HEK293 (cell line): ENCODE results near the gene BST1.

Experiments
- AEBP2 ChIP-seq: fragments of 450-650 bp; formaldehyde crosslinking; IDR thresholded peaks from 2 replicates; pipeline ENCODE4 v1.5.1; 2016; ENCODE audit warnings: missing biosample characterization, missing genetic modification characterization, borderline replicate concordance
- GLIS1 ChIP-seq: fragments of 450-650 bp; formaldehyde crosslinking; IDR thresholded peaks from 2 replicates; pipeline ENCODE4 v1.5.1; 2016; ENCODE audit warnings: missing biosample characterization, missing genetic modification characterization
- GLIS2 ChIP-seq: fragments of 450-650 bp; formaldehyde crosslinking; IDR thresholded peaks from 2 replicates; pipeline ENCODE4 v1.5.1; 2016; ENCODE audit warnings: missing biosample characterization, missing genetic modification characterization
- KLF1 ChIP-seq: fragments of 450-650 bp; formaldehyde crosslinking; IDR thresholded peaks from 2 replicates; pipeline ENCODE4 v1.5.1; 2016; ENCODE audit warnings: missing biosample characterization, missing genetic modification characterization
- KLF8 ChIP-seq: fragments of 450-650 bp; formaldehyde crosslinking; IDR thresholded peaks from 2 replicates; pipeline ENCODE4 v1.5.1; 2016; ENCODE audit warnings: missing biosample characterization, missing genetic modification characterization
- OVOL3 ChIP-seq: fragments of 450-650 bp; formaldehyde crosslinking; IDR thresholded peaks from 2 replicates; pipeline ENCODE4 v1.5.1; 2016; ENCODE audit warnings: missing biosample characterization, missing genetic modification characterization
- REST ChIP-seq: fragments of 450-650 bp; formaldehyde crosslinking; IDR thresholded peaks from 2 replicates; pipeline ENCODE4 v1.5.1; 2016; ENCODE audit warnings: missing biosample characterization, missing genetic modification characterization
- TCF7L2 ChIP-seq: IDR thresholded peaks from 2 replicates; pipeline ENCODE4 v1.6.1; 2011; ENCODE audit warnings: low read depth, mild to moderate bottlenecking, inconsistent platforms, low read length, moderate library complexity, borderline replicate concordance
- YY1 ChIP-seq: fragments of 450-650 bp; formaldehyde crosslinking; IDR thresholded peaks from 2 replicates; pipeline ENCODE4 v1.5.1; 2018; ENCODE audit warnings: missing biosample characterization, missing genetic modification characterization
- ZBTB1 ChIP-seq: fragments of 450-650 bp; formaldehyde crosslinking; IDR thresholded peaks from 2 replicates; pipeline ENCODE4 v1.5.1; 2016; ENCODE audit warnings: missing biosample characterization, missing genetic modification characterization
- ZBTB17 ChIP-seq: fragments of 450-650 bp; formaldehyde crosslinking; IDR thresholded peaks from 2 replicates; pipeline ENCODE4 v1.5.1; 2016; ENCODE audit warnings: missing biosample characterization, missing genetic modification characterization
- ZBTB26 ChIP-seq: fragments of 450-650 bp; formaldehyde crosslinking; optimal IDR thresholded peaks from 2 replicates; pipeline ENCODE3; 2016; ENCODE audit warnings: missing biosample characterization, mild to moderate bottlenecking, missing genetic modification characterization
- ZBTB7A ChIP-seq: fragments of 450-650 bp; formaldehyde crosslinking; IDR thresholded peaks from 2 replicates; pipeline ENCODE4 v1.5.1; 2016; ENCODE audit warnings: low read depth, missing biosample characterization, missing genetic modification characterization
- ZNF10 ChIP-seq: fragments of 450-650 bp; formaldehyde crosslinking; IDR thresholded peaks from 2 replicates; pipeline ENCODE4 v1.5.1; 2017; ENCODE audit warnings: missing biosample characterization, missing genetic modification characterization
- ZNF121 ChIP-seq: fragments of 450-650 bp; formaldehyde crosslinking; IDR thresholded peaks from 2 replicates; pipeline ENCODE4 v1.5.1; 2016; ENCODE audit warnings: missing biosample characterization, missing genetic modification characterization
- ZNF24 ChIP-seq: fragments of 450-650 bp; formaldehyde crosslinking; IDR thresholded peaks from 2 replicates; pipeline ENCODE4 v1.5.1; 2016; ENCODE audit warnings: missing biosample characterization, missing genetic modification characterization
- ZNF280D ChIP-seq: fragments of 450-650 bp; formaldehyde crosslinking; IDR thresholded peaks from 2 replicates; pipeline ENCODE4 v1.5.1; 2016; ENCODE audit warnings: missing biosample characterization, missing genetic modification characterization
- ZNF335 ChIP-seq: fragments of 450-650 bp; formaldehyde crosslinking; conservative IDR thresholded peaks from 2 replicates; pipeline ENCODE4 v1.5.1; 2016; ENCODE audit warnings: missing biosample characterization, missing genetic modification characterization
- ZNF350 ChIP-seq: fragments of 450-650 bp; formaldehyde crosslinking; IDR thresholded peaks from 2 replicates; pipeline ENCODE4 v1.5.0; 2017; ENCODE audit warnings: missing biosample characterization, mild to moderate bottlenecking, missing genetic modification characterization
- ZNF398 ChIP-seq: fragments of 450-650 bp; formaldehyde crosslinking; IDR thresholded peaks from 2 replicates; pipeline ENCODE4 v1.5.1; 2017; ENCODE audit warnings: missing biosample characterization, missing genetic modification characterization
- ZNF426 ChIP-seq: fragments of 450-650 bp; formaldehyde crosslinking; IDR thresholded peaks from 2 replicates; pipeline ENCODE4 v1.5.1; 2017; ENCODE audit warnings: missing biosample characterization, missing genetic modification characterization, mild to moderate bottlenecking, inconsistent platforms, moderate library complexity
- ZNF510 ChIP-seq: fragments of 450-650 bp; formaldehyde crosslinking; IDR thresholded peaks from 2 replicates; pipeline ENCODE4 v1.5.1; 2018; ENCODE audit warnings: mild to moderate bottlenecking, missing genetic modification characterization, missing biosample characterization; ENCODE audit not compliant: insufficient replicate concordance
- ZNF521 ChIP-seq: fragments of 450-650 bp; formaldehyde crosslinking; IDR thresholded peaks from 2 replicates; pipeline ENCODE4 v1.5.1; 2017; ENCODE audit warnings: missing biosample characterization, mild to moderate bottlenecking, missing genetic modification characterization
- ZNF529 ChIP-seq: fragments of 450-650 bp; formaldehyde crosslinking; IDR thresholded peaks from 2 replicates; pipeline ENCODE4 v1.5.1; 2017; ENCODE audit warnings: missing genetic modification characterization, missing biosample characterization; ENCODE audit not compliant: insufficient replicate concordance
- ZNF560 ChIP-seq: fragments of 450-650 bp; formaldehyde crosslinking; IDR thresholded peaks from 2 replicates; pipeline ENCODE4 v1.5.1; 2017; ENCODE audit warnings: missing biosample characterization, missing genetic modification characterization, borderline replicate concordance
- ZNF791 ChIP-seq: fragments of 450-650 bp; formaldehyde crosslinking; IDR thresholded peaks from 2 replicates; pipeline ENCODE4 v1.5.1; 2016; ENCODE audit warnings: missing biosample characterization, missing genetic modification characterization
- ZNF843 ChIP-seq: fragments of 450-650 bp; formaldehyde crosslinking; IDR thresholded peaks from 2 replicates; pipeline ENCODE4 v1.5.1; 2016; ENCODE audit warnings: missing biosample characterization, missing genetic modification characterization
- ZSCAN18 ChIP-seq: fragments of 450-650 bp; formaldehyde crosslinking; IDR thresholded peaks from 2 replicates; pipeline ENCODE4 v1.5.1; 2016; ENCODE audit warnings: missing biosample characterization, missing genetic modification characterization

BST1 gene

GRCh38 chr4:15654593-15655222, 48.2 kb upstream of the BST1 start (continued):
- TF ChIP-seq YY1 (tag by site-specific recombination) (no peak), ZNF521 (tag by site-specific recombination) (no peak), ZNF121 (tag by site-specific recombination) (no peak), ZNF350 (tag by site-specific recombination) (no peak), ZBTB7A (tag by site-specific recombination) (no peak), ZNF510 (tag by site-specific recombination) (no peak), ZBTB1 (tag by site-specific recombination) (no peak), ZNF843 (tag by site-specific recombination) (no peak), ZBTB17 (tag by site-specific recombination) (no peak), KLF1 (tag by site-specific recombination) (no peak), ZNF560 (tag by site-specific recombination) (no peak), ZNF791 (tag by site-specific recombination) (no peak), ZNF529 (tag by site-specific recombination) (no peak), AEBP2 (tag by site-specific recombination) (no peak), GLIS1 (tag by site-specific recombination) (peak; percentile 70), ZNF24 (no peak), ZSCAN18 (tag by site-specific recombination) (no peak), ZNF335 (tag by site-specific recombination) (peak; percentile 48; the same call in 1 of the 2 replicates), ZNF280D (tag by site-specific recombination) (no peak), ZNF426 (tag by site-specific recombination) (no peak), ZNF398 (tag by site-specific recombination) (no peak), OVOL3 (tag by site-specific recombination) (no peak), REST (tag by site-specific recombination) (no peak), ZNF10 (tag by site-specific recombination) (no peak), TCF7L2 (no peak), KLF8 (tag by site-specific recombination) (peak; percentile 9; the same call in 1 of the 2 replicates), ZBTB26 (peak; percentile 80), GLIS2 (peak; percentile 77)
